Neural cell (in vitro differentiated cells): ENCODE results near the gene TRIM58. TPM values are rescaled to one million over a fixed set of nuclear protein-coding genes. Genes with fewer than 3 reads are reported as not detected.

Source experiments
- H2AFZ ChIP-seq: fragments of 200-600, 300-800 bp; sonication (generic), shearing (Covaris generic); 2 replicates; pipeline ENCODE4 v1.6.0; 2014; ENCODE audit warnings: low read depth, mild to moderate bottlenecking, antibody characterized with exemption, low read length, moderate library complexity
- H3F3A ChIP-seq: fragments of 200-600 bp; shearing (Covaris generic); 2 replicates; pipeline ENCODE4 v1.6.1; 2016; ENCODE audit warnings: mild to moderate bottlenecking, moderate library complexity, mixed read lengths, antibody characterized with exemption, low read length; ENCODE audit not compliant: insufficient read depth, poor library complexity, severe bottlenecking
- H3K27ac ChIP-seq: fragments of 200-600, 300-800 bp; sonication (generic), shearing (Covaris generic); 2 replicates; pipeline ENCODE4 v1.5.1; 2014; ENCODE audit warnings: mild to moderate bottlenecking, low read length, moderate library complexity
- H3K27me3 ChIP-seq: fragments of 300-800, 200-600 bp; sonication (generic), shearing (Covaris generic); 2 replicates; pipeline ENCODE4 v1.6.0; 2014; ENCODE audit warnings: mild to moderate bottlenecking, low read depth, low read length, moderate library complexity; ENCODE audit not compliant: insufficient read depth
- H3K36me3 ChIP-seq: fragments of 300-800, 200-600 bp; sonication (generic), shearing (Covaris generic); 2 replicates; pipeline ENCODE4 v1.5.1; 2014; ENCODE audit warnings: mild to moderate bottlenecking, antibody characterized with exemption, low read length, moderate library complexity; ENCODE audit not compliant: insufficient read depth
- H3K4me2 ChIP-seq: fragments of 300-800, 200-600 bp; sonication (generic), shearing (Covaris generic); 2 replicates; pipeline ENCODE4 v1.6.0; 2014; ENCODE audit warnings: mild to moderate bottlenecking, low read length
- H3K4me3 ChIP-seq: fragments of 300-800, 200-600 bp; sonication (generic), shearing (Covaris generic); 2 replicates; pipeline ENCODE4 v1.5.1; 2014; ENCODE audit warnings: mild to moderate bottlenecking, low read length, moderate library complexity
- H3K79me2 ChIP-seq: fragments of 200-600 bp; shearing (Covaris generic); replicated peaks from 2 replicates; pipeline ENCODE4 v1.6.0; 2014; ENCODE audit warnings: mild to moderate bottlenecking, low read length, moderate library complexity; ENCODE audit not compliant: insufficient read depth
- H3K9ac ChIP-seq: fragments of 300-800, 200-600 bp; sonication (generic), shearing (Covaris generic); 2 replicates; pipeline ENCODE4 v1.6.1; 2016; ENCODE audit warnings: mild to moderate bottlenecking, low read length, mixed read lengths
- H3K9me2 ChIP-seq: fragments of 200-600 bp; shearing (Covaris generic); 2 replicates; pipeline ENCODE4 v1.6.1; 2016; ENCODE audit warnings: mild to moderate bottlenecking, low read length, mixed read lengths; ENCODE audit not compliant: insufficient read depth
- H3K9me3 ChIP-seq: fragments of 200-600, 300-800 bp; sonication (generic), shearing (Covaris generic); 2 replicates; pipeline ENCODE4 v1.6.1; 2016; ENCODE audit warnings: mild to moderate bottlenecking, mixed run types, low read length, moderate library complexity, mixed read lengths
- H4K20me1 ChIP-seq: fragments of 200-600 bp; shearing (Covaris generic); 2 replicates; pipeline ENCODE4 v1.6.1; 2016; ENCODE audit warnings: mild to moderate bottlenecking, mixed run types; ENCODE audit not compliant: insufficient read depth
- CTCF ChIP-seq: fragments of 450-650 bp; IDR thresholded peaks from 2 replicates; pipeline ENCODE4 v1.5.1; 2014; ENCODE audit warnings: antibody characterized with exemption, mild to moderate bottlenecking, moderate library complexity; ENCODE audit not compliant: poor library complexity, severe bottlenecking
- EP300 ChIP-seq: fragments of 450-650 bp; conservative IDR thresholded peaks from 2 replicates; pipeline ENCODE4 v1.6.1; 2014; ENCODE audit warnings: antibody characterized with exemption, mild to moderate bottlenecking, moderate library complexity; ENCODE audit not compliant: poor library complexity, severe bottlenecking
- EZH2 ChIP-seq: fragments of 200-600, 300-800 bp; shearing (Covaris generic), sonication (generic); IDR thresholded peaks from 2 replicates; pipeline ENCODE4 v1.6.1; 2014; ENCODE audit warnings: antibody characterized with exemption, low read length, borderline replicate concordance, mild to moderate bottlenecking; ENCODE audit not compliant: insufficient read depth, poor library complexity, severe bottlenecking
- MXI1 ChIP-seq: fragments of 450-650 bp; conservative IDR thresholded peaks from 2 replicates; pipeline ENCODE4 v1.6.1; 2014; ENCODE audit warnings: antibody characterized with exemption, mild to moderate bottlenecking; ENCODE audit not compliant: poor library complexity, severe bottlenecking
- POLR2AphosphoS5 ChIP-seq: IDR thresholded peaks from 2 replicates; pipeline ENCODE4 v1.6.1; 2012
- RAD21 ChIP-seq: fragments of 450-650 bp; conservative IDR thresholded peaks from 2 replicates; pipeline ENCODE4 v1.6.1; 2014; ENCODE audit warnings: antibody characterized with exemption, mild to moderate bottlenecking, moderate library complexity
- REST ChIP-seq: IDR thresholded peaks from 2 replicates; pipeline ENCODE4 v1.6.1; 2012; ENCODE audit warnings: borderline replicate concordance
- SMC3 ChIP-seq: fragments of 450-650 bp; conservative IDR thresholded peaks from 2 replicates; pipeline ENCODE4 v1.6.1; 2014; ENCODE audit warnings: antibody characterized with exemption, mild to moderate bottlenecking, moderate library complexity; ENCODE audit not compliant: poor library complexity
- TAF1 ChIP-seq: IDR thresholded peaks from 2 replicates; pipeline ENCODE4 v1.6.1; 2012; ENCODE audit warnings: low read depth
- polyA plus RNA-seq: library from polyadenylated mRNA; depleted of rRNA; stranded (reverse); fragments of >200 nt; gene quantifications from 2 replicates; pipeline ENCODE4 v1.2.3, GENCODE V29; 2014

Gene TRIM58
- polyA plus RNA-seq, 1 donor from 2014 or later: 0.12 TPM

GRCh38 chr1:247923941-247924340 lies 67.0 kb downstream of the TRIM58 start:
- no peak overlapping the region for H3K4me3 ChIP-seq
- H3K27me3 ChIP-seq: no peaks in the 10 kb centered on the region
- no peaks in the 10 kb centered on the region for H4K20me1 ChIP-seq
- no peaks in the 10 kb centered on the region for H3K79me2 ChIP-seq
- no peak overlapping the region for H3K9ac ChIP-seq
- no peaks in the 10 kb centered on the region for H3F3A ChIP-seq
- H3K9me3 ChIP-seq: no peaks in the 10 kb centered on the region
- no peak overlapping the region for H3K27ac ChIP-seq
- no peak overlapping the region for H2AFZ ChIP-seq
- H3K9me2 ChIP-seq: no peaks in the 10 kb centered on the region
- H3K4me2 ChIP-seq: no peak overlapping the region
- H3K36me3 ChIP-seq: no peaks in the 10 kb centered on the region
- no peak for TF ChIP-seq POLR2AphosphoS5
- TF ChIP-seq REST: no peak
- TF ChIP-seq MXI1: no peak
- TF ChIP-seq CTCF: no peak
- TF ChIP-seq EP300: no peak
- TF ChIP-seq RAD21: no peak
- no peak for TF ChIP-seq EZH2
- TF ChIP-seq TAF1: no peak
- TF ChIP-seq SMC3: no peak

GRCh38 chr1:247924868-247925267 lies 67.9 kb downstream of the TRIM58 start, which contains the start of gene OR2AJ1:
TSS of gene OR2AJ1 (plus strand) at chr1:247924889. CDS start at chr1:247933769, 8,880 bp downstream.
- Histone ChIP-seq H4K20me1 (no peaks in the 10 kb centered on the region), H3K9ac (no peak within 1 kb of the TSS), H3K79me2 (no peaks in the 10 kb centered on the region), H3K27ac (no peak within 1 kb of the TSS), H3K27me3 (no peaks in the 10 kb centered on the region), H3K9me3 (no peaks in the 10 kb centered on the region), H2AFZ (no peak within 1 kb of the TSS), H3K9me2 (no peaks in the 10 kb centered on the region), H3K4me3 (no peak within 1 kb of the TSS), H3K4me2 (no peak within 1 kb of the TSS), H3F3A (no peaks in the 10 kb centered on the region), H3K36me3 (no peaks in the 10 kb centered on the region)
- no peak for TF ChIP-seq EZH2
- no peak for TF ChIP-seq SMC3
- TF ChIP-seq MXI1: no peak
- no peak for TF ChIP-seq TAF1
- no peak for TF ChIP-seq CTCF
- no peak for TF ChIP-seq RAD21
- no peak for TF ChIP-seq POLR2AphosphoS5
- TF ChIP-seq REST: no peak
- TF ChIP-seq EP300: no peak
